ENCODE measurements around the gene TOR1AIP1.
A peak's percentile ranks its signal among the peaks of the same experiment; 100 is the strongest.
"Not testable (repeated sequence)": the region's sequence is repeated elsewhere in the genome, so short reads cannot be mapped to it uniquely, and the experiment has no call there.

Gene TOR1AIP1

GRCh38 chr1:179938752-179939151 is 56.7 kb downstream of the TOR1AIP1 start:
- no peak for DNase-seq

DNA sequence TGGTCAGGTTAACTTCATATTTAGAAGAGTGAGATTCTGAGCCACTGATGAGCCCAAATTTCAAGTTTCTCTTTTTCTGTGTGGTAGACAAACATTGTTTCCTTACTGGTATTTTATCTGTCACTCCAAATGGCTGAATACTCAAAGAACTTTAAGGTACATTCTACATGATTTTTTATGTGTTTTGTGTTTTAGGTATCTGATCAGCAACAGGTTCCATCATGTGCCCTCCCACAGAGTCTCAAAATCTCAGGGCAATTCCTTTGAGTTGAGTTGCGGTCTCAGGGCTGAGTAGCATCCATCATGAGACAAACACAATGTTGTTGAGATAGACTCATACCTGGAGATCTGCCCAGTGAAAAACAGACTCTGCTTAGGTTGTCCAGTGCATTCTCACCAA is 57.9 kb downstream of the TOR1AIP1 start:
- DNase-seq: no peak

GRCh38 chr1:179941454-179941853 is 59.4 kb downstream of the TOR1AIP1 start:
- DNase-seq: no peak

DNA sequence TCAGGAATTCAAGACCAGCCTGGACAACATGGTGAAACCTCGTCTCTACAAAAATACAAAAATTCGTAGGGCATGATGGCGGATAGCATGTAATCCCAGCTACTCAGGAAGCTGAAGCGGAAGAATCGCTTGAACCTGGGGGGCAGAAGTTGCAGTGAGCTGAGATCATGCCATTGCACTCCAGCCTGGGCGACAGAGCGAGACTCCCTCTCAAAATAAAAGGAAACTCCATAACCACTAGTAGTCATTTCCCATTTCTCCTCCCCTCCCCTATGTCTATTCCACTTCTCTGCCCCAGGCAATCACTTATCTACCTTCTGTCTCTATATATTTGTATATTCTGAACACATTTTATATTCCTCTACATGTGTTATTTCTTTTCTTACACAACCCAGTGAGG is 68.6 kb downstream of the TOR1AIP1 start:
- DNase-seq: no peak

DNA sequence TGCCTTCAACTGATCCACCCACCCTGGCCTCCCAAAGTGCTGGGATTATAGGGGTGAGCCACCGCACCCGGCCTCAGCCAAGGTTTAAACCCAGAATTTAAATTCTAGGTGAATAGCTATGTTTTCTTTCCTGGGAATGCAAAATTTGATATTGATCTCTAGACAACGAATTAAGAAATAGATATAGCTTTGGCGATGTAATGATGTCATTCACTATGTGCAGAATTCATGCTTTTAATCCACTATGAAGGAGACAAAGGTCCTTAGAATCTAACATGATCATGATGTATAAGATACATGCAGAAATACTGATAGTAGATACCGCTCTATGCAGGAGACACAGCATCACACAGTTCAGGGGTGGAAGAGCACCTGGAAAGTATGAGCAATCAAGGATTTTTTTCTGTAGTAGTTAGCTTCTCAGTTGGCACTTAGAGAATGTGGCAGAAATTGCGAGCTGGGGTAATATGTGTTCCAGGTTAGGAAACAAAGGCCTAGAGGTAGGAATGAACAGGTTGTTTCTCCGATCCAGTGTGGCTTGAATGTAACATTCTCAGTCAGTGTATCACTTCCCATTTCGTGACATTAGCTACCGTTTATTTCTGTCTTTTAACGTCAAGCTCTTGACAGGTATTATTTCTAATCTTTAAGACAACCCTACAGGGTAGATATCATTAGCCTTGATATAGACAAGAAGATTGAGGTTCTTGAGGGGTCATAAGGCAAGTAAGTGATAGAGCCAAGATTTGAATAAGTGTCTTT is 69.5 kb downstream of the TOR1AIP1 start:
- DNase-seq: no peak

- DNase-seq: no peak
These were observed 70.1 kb downstream of the TOR1AIP1 start for GRCh38 chr1:179952186-179952585.

- no peak for DNase-seq
These were observed 71.9 kb downstream of the TOR1AIP1 start for GRCh38 chr1:179953974-179954492.

- DNase-seq: peak; percentile 89
These were observed 72.6 kb downstream of the TOR1AIP1 start, which contains the start of gene CEP350 for GRCh38 chr1:179954493-179955286. TSS of gene CEP350 (plus strand) at chr1:179954810. CDS start at chr1:179986182, 31,372 bp downstream.

- DNase-seq: no peak
These were observed 73.2 kb downstream of the TOR1AIP1 start for GRCh38 chr1:179955287-179955680.

GRCh38 chr1:179955731-179956130 is 73.6 kb downstream of the TOR1AIP1 start:
- no peak for DNase-seq

- no peak for DNase-seq
These were observed 76.3 kb downstream of the TOR1AIP1 start for GRCh38 chr1:179958359-179958758.

GRCh38 chr1:179962168-179962567 is 80.1 kb downstream of the TOR1AIP1 start:
- not testable (repeated sequence) for DNase-seq

GRCh38 chr1:179966551-179966950 is 84.5 kb downstream of the TOR1AIP1 start:
- no peak for DNase-seq

- DNase-seq: no peak
These were observed 86.4 kb downstream of the TOR1AIP1 start for GRCh38 chr1:179968284-179968993.

DNA sequence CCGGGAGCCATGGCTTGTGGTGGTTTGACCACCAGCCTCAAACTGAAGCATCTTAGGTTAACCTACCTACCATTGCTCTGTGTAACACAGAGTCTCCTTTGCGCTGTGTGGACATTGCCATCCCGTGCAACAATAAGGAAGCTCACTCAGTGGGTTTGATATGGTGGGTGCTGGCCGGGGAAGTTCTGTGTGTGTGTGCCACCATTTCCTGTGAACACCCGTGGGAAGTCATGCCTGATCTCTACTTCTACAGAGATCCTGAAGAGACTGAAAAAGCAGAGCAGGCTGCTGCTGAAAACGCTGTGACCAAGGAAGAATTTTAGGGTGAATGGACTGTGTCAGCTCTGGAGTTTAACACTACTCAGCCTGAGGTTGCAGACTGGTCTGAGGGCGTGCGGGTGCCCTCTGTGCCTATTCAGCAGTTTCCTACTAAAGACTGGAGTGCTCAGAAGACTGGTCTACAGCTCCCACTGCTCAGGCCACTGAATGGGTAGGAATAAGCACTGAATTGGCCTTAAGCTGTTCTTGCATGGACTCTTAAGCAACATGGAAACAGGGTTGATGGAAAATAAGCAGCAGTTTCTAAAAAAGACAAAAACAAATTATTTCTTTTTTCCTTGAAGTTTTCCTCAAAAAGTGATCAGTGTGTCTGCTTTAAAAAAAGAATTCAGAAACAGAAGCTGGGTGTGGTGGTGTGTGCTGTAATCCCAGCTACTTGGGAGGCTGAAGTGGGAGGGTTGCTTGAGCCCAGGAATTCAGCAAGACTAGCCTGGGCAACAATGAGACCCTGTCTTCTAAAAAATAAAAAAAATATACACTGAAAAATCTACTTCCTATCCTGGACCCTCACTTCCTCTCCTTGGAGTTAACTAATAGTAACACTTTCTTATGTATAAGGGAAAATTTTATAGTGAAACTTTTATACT is 87.2 kb downstream of the TOR1AIP1 start:
- DNase-seq: no peak

Data from NCI-H2029 treated with DMSO at 0.1 percent for 48 hours (cell line).